GM12872 (cell line): ENCODE data around the gene TRIM66.

Source experiments
- TF ChIP-seq, protein P1 (sequence below): IDR thresholded peaks from 3 replicates; pipeline ENCODE4 v1.5.1; 2011; ENCODE audit warnings: low read depth, mild to moderate bottlenecking, low read length, moderate library complexity; ENCODE audit not compliant: insufficient read depth

Gene TRIM66

DNA sequence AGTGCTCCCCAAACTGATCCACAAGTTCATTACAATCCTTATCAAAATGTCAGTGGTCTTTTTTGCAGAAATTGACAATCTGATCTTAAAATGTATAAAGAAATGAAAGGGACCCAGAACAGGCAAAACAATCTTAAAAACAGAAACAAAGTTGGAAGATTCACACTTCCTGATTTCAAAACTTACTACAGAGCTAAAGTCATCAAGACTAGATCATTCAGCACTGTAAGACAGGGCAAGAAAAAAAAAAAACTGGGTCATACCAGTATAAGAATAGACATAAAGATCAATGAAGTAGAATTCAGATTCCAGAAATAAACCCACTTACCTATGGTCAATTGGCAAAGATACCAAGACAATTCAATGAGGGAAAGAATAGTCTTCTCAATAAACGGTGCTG lies 84.0 kb downstream of the TRIM66 start:
- TF ChIP-seq, protein P1, sequence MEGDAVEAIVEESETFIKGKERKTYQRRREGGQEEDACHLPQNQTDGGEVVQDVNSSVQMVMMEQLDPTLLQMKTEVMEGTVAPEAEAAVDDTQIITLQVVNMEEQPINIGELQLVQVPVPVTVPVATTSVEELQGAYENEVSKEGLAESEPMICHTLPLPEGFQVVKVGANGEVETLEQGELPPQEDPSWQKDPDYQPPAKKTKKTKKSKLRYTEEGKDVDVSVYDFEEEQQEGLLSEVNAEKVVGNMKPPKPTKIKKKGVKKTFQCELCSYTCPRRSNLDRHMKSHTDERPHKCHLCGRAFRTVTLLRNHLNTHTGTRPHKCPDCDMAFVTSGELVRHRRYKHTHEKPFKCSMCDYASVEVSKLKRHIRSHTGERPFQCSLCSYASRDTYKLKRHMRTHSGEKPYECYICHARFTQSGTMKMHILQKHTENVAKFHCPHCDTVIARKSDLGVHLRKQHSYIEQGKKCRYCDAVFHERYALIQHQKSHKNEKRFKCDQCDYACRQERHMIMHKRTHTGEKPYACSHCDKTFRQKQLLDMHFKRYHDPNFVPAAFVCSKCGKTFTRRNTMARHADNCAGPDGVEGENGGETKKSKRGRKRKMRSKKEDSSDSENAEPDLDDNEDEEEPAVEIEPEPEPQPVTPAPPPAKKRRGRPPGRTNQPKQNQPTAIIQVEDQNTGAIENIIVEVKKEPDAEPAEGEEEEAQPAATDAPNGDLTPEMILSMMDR, result no peak

DNA sequence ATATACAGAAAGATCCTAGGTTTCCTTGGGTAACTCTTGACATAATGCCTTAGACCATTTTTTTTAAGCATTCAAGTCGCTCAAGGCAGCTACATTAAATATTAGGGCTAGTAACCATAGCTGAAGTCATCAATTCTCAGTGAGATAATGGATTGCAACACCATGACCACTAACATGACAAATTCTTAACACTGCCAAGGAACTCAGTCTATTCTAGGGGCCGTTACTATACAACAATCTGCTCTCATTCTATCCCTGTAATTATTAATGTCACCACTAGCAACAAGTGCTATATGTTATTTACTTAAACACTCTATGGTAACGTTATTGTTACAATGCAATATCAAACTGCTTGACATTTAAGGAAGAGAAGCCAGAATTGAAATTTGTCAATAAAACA lies 85.3 kb downstream of the TRIM66 start:
- TF ChIP-seq, protein P1, result no peak

DNA sequence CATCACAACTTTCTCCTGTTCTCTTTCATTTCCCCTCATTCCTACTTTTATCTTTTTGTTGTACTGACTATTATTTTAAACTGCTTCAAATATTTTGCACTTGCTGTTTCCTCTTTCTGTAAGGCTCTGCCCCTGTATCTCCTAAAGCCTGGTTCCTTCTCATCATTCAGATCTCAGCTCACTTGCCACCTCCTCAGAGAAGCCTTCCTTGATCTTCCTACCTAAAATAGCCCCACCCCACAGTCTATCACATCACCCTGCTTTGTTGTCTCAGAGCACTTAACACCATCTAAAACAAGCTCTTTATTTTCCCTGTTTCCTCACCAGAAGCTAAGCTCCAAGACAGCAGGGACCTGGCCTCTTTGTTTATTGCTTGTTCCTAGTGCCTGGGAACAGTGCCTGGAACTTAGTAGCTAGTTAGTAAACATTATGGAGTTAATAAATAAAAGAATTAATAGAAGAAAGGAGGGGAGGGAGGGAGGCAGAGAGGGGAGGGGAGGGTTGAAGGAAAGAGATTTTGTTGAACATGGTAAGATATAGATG lies 85.9 kb downstream of the TRIM66 start:
- TF ChIP-seq, protein P1, result no peak

DNA sequence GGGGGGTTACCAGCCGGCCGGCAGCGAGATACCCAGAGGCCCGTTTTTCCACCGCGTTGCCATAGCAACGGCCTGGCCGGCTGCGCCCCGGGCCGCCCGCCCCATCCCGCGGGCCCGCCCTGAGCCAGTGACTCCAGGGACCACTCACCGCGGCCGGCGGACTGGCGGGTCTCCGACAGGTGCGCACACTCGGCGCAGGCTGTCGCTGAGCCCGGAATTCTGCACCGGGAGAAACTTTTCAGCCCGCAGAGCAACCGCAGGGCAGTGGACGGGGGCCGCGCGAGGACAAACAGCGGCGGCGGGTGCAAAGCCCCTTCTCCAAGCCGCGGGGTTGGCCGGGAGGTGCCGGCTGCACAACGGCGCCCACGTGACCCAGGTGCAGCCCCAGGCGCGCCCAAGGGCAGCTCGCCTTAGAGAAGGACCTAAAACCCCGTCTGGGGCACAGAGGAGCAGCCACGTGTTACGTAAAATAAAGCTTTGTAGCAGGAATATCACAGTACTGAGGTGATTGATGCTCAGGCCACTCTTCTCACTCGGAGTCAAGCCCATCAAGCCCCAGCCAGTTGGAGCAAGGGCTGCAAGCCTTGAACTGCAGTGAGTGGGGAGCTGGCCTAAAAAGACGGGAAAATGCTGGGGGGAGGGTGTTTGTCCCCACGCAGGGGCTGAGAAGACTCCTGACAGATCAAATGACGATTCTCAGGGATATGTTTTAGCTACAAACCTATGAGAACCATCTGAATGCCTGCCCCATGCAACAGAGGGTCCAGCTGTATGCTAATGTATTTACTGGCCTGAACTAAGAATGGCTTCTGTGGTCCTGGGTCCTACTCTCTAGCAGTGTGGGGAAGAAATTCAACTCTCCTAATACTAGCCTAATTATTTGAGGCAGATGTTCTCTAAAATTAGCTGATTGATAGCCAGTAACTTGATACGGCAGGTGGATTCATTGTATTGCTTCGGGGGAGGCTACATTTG lies 88.2 kb downstream of the TRIM66 start, which contains the start of gene STK33:
Gene STK33 (minus strand): TSS at position 294 of the 975 bp plus-strand sequence. CDS start 119,323 bp downstream, outside the sequence.
- TF ChIP-seq, protein P1, result no peak

DNA sequence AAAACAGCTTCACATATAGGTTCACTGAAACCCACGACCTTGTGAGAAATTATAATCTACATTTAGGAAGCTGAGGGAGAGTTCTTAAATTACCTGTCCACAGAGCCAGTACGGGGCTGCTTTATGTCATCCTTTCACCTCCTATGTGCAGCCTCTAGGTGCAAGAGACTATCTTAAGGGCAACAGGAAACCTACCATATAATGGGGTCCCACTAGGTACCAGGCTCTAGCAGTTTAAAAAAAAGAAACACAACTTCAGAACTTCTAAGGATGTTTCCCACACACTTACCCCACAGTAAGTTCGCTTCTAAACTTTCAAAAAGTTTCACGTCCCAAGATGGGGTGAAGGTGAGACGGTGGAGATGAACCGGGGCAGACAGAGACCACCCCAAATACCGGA lies 89.0 kb downstream of the TRIM66 start:
- TF ChIP-seq, protein P1, result no peak

DNA sequence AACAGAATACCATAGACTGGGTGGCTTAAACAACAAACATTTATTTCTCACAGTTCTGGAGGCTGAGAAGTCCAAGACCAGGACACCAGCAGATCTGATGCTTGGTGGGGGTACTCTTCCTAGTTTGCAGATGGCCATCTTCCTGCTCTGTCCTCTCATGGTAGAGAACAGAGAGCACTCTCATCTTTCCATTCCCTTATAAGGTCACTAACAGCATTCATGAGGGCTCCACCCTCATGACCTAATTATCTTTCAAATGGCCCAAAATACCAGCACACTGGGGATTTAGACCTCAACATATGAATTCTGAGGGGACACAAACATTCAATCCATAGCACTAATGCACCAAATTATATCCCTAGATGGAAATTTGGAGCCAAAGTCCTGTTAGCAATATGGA lies 94.5 kb downstream of the TRIM66 start:
- TF ChIP-seq, protein P1, result no peak

DNA sequence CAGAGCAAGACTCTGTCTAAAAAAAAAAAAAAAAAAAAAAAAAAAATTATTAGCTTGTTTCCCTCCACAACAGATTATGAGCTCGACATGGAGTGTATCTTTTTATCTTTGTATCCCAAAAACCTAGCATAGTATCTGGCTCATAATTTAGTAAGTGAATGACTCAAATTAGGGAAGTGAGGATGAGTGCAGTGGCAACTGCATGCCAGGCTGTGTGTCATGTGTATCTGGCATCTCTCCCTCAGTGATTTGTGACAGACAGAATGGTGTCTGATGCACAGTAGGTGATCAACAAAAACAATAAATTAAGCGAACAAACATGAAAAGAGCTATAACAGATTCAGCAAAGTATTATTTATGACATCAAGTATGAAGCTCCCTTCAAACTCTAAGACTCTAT lies 95.7 kb downstream of the TRIM66 start:
- TF ChIP-seq, protein P1, result no peak
